NCI-H146 treated with DMSO at 0.1 percent for 48 hours (cell line): ENCODE results near the gene PNMT.

Source experiments
- DNase-seq: peaks from one replicate; lab custom pipeline; 2025; ENCODE audit not compliant: unreplicated experiment; lab: John Stamatoyannopoulos, UW

The PNMT gene

DNA sequence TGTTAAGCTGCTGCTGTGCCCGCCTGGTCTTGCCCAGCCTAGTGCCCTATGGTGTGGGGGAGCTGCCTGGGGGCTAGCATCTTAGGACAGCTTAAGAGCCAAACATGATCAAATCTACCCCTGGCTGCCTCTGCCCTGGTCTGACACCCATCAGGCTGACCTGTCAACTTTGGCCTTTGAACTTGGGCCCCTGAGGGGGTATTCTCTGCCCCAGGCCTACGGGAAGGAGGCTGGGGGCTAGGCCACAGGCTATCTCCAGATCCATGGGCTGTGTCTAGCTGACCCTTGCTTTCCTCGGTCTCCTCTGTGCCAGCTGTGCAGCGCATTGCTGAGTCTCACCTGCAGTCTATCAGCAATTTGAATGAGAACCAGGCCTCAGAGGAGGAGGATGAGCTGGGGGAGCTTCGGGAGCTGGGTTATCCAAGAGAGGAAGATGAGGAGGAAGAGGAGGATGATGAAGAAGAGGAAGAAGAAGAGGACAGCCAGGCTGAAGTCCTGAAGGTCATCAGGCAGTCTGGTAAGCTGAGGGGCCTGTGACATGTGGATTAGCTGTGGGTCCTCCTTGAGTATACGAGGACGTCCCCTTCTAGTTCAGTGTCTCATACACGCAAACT lies 34.6 kb upstream of the PNMT start:
- no peak for DNase-seq

GRCh38 chr17:39634384-39634871 lies 33.8 kb upstream of the PNMT start:
- peak; percentile 26 for DNase-seq

- no peak for DNase-seq
Observed at GRCh38 chr17:39635614-39636176, 32.6 kb upstream of the PNMT start.

- no peak for DNase-seq
Observed at GRCh38 chr17:39636587-39636926, 31.7 kb upstream of the PNMT start.

DNA sequence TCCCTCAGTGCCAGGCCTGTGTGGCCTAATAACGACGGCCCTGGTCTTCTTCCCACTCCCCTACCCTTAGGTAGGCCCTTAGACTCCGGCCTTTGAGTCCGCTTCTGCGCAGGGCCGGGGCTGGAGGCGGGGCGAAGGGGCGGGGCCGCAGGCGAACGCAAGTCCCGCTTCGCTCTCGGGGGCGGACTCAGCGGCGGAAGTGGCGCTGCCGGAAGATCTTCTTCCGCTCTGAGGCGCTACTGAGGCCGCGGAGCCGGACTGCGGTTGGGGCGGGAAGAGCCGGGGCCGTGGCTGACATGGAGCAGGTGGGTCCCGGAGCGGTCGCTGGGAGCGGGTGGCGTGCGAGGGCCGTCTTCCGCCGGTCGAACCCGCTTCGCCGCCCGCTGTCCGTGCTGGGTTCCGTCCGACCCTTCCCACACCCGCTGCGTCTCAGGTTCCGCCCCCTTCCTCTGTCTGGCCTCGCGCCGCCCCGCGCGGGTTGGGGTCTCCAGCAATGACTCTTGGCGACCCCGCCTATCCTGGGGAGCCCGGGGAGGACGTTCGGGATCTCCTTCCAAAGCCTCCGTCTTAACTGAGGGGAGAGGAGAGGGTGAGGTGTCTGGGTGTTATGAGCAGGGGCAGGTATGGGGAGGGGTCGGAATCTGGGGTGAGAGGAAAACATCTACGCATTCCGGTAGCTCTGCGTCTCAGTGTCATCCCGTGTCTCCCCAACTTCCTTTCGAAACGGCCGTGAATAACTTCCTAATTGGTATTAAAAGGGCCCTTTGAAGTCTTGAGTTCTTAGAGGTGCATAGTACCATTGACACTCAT lies 31.1 kb upstream of the PNMT start, which contains the start of gene STARD3:
Gene STARD3 (plus strand): TSS at position 218 of the 810 bp plus-strand sequence. CDS start 16,388 bp downstream, outside the sequence.
- peak; percentile 29 for DNase-seq

- DNase-seq: no peak
Observed at GRCh38 chr17:39638317-39638716, 29.9 kb upstream of the PNMT start.

GRCh38 chr17:39639043-39639442 lies 29.2 kb upstream of the PNMT start:
- no peak for DNase-seq

DNA sequence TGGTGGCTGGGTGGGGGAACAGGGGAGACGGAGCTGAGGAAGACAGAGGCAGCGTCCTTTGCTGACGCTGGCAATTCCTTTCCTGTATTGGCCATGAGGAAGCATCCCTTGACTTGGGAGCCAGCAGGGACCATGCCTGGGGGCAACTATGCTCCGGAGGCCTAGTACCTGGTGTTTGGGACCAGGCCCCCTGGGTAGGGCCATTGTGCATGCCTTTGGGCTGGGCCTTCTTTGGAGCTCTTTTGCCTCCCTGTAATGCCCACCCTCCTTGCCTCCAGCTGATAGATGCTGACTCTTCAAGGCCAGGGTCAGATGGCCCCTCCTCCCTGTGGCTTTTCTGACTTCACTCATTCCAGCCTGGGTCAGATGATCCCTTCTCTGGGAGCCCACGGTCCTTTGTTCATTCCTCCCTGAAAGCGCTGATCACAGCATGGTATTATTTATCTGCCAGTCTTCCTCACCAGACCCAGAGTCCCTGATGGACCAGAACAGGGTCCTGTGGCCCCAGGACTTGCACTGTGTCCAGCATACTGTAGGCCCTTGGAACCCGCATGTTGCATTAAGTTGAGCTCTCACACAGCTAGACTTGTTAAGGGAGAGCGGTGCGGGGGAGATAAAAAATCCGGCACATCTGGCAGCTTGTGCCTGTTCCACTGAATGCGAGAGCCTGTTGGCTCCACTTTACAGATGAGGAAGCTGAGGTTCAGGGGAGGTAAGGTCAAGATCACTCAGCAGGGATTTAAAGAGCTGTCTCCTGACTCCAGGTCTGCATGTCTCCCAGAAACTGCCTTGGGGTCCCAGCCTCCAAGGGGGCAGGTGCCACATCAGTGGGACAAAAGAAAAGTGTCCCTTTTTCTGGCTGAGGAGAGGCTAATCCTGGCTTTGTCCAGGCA lies 28.4 kb upstream of the PNMT start:
- no peak for DNase-seq

DNA sequence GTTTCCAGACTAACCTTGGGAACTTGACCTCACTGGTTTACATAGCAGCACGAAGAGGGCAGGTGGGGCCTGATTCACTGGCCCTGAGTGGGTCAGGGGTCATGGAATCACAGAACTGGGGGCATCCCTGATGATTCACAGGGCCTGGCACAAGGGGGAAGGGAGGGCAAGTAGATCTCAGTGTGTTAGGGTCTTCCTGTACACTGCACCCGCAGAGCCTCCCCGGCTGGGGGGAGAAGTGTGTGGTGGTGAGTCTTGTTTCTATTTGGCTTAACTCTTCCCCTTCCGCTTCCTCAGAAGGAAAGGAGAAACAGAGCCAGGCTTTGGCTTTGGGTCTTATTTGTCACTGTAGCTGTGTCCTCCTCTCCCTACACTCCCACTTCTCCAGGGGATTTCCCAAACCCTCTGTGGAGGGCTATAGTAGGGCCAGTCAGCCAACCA lies 27.6 kb upstream of the PNMT start:
- DNase-seq: no peak

GRCh38 chr17:39641097-39641496 lies 27.2 kb upstream of the PNMT start:
- DNase-seq: no peak

GRCh38 chr17:39641883-39642282 lies 26.4 kb upstream of the PNMT start:
- DNase-seq: no peak

GRCh38 chr17:39642291-39643074 lies 25.8 kb upstream of the PNMT start:
- no peak for DNase-seq

GRCh38 chr17:39643271-39643670 lies 25.0 kb upstream of the PNMT start:
- DNase-seq: no peak

GRCh38 chr17:39647256-39647655 lies 21.0 kb upstream of the PNMT start:
- no peak for DNase-seq

GRCh38 chr17:39648616-39649366 lies 19.5 kb upstream of the PNMT start:
- no peak for DNase-seq

- peak; percentile 18 for DNase-seq
Observed at GRCh38 chr17:39650121-39650579, 18.1 kb upstream of the PNMT start.

GRCh38 chr17:39651923-39652586 lies 16.2 kb upstream of the PNMT start:
- no peak for DNase-seq

DNA sequence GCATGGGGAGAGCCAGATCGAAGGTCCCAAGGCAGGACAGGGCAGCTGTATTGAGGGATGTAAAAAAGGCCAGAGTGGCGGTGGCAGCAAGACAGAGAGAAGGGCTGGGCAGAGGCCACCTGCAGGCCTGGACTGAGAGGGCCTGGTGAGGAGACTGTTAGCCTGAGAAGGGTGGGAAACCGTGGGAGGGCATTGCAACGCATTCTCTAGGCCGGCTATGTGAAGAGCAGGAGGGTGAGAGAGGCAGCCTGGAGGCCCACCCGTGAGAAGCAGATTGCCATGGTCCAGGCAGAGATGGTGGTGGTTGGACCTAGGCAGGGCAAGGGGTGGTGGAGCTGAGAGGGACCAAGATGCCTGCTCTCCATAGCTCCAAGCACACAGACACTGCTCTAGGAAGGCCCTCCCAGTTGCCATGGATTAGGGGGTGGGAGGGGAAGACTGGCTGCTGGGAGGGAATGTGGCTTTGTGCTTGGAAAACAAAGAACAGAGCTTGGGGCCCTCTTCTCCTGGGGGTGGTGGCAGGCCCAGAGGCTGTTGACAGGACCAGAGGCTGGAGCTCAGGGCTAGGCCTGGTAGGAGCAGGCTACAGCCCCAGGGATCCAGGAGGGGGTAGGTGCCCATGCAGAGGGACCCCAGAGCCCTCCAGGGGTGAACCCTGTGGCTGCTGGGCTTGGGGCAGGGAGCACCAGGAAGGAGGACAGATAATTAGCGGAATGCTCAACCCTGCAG lies 15.5 kb upstream of the PNMT start:
- no peak for DNase-seq
